HCT116 (cell line): ENCODE results near the gene ASB8. TPM values are rescaled to one million over a fixed set of nuclear protein-coding genes. Genes with fewer than 3 reads are reported as not detected.
A peak's percentile ranks its signal among the peaks of the same experiment; 100 is the strongest.

Experiments
- ATAC-seq: fragments of 200-7000 bp; cut with Tn5 transposase; 2 replicates; pipeline ENCODE4 v1.9.1; 2020; ENCODE audit warnings: mild to moderate bottlenecking, moderate library complexity
- BruUV-seq: library from RNA; stranded (reverse); fragments of 400-500 nt; replicated peaks from 2 replicates; lab custom pipeline; 2021; lab: Mats Ljungman, UMichigan
- CTCF ChIA-PET: fragments of 300-600 bp; sonication (Branson Sonifier 250); formaldehyde crosslinking; loops from one replicate; lab custom pipeline; 2021; ENCODE audit warnings: antibody characterized with exemption; lab: Charles Lee
- POLR2A ChIA-PET: fragments of 300-600, 350-600 bp; sonication (Branson Sonifier 250); formaldehyde crosslinking; loops from one replicate; lab custom pipeline; 2021; ENCODE audit warnings: antibody characterized with exemption; lab: Charles Lee
- RAD21 ChIA-PET, 2 experiments: fragments of 300-600 bp; sonication (Branson Sonifier 250); formaldehyde crosslinking; loops; one replicate each; lab custom pipeline; 2023; ENCODE audit warnings: low total read pairs in 2 of 2; ENCODE audit not compliant: uncharacterized antibody in 2 of 2, unreplicated experiment in 2 of 2, low non-redundant PET in 1 of 2; lab: Charles Lee
- DNase-seq: peaks from one replicate; pipeline ENCODE4 v3.0.0-alpha.2; 2010; ENCODE audit warnings: low read depth, low spot score
- H2AFZ ChIP-seq: fragments of 200-600 bp; shearing (Covaris generic), sonication (generic); 2 replicates; pipeline ENCODE4 v1.6.1; 2017; ENCODE audit warnings: low read depth, mixed run types, mixed read lengths, antibody characterized with exemption, low read length; ENCODE audit not compliant: poor library complexity, severe bottlenecking
- H3K27ac ChIP-seq: 2 replicates; pipeline ENCODE4 v1.5.1; 2012; ENCODE audit warnings: low read depth, low read length
- H3K27me3 ChIP-seq: fragments of 200-600 bp; sonication (generic); 2 replicates; pipeline ENCODE4 v1.6.1; 2016; ENCODE audit warnings: mixed run types, low read length, mixed read lengths; ENCODE audit not compliant: insufficient read depth
- H3K36me3 ChIP-seq, 2 experiments: fragments of 200-500 bp in 1 of 2; fragments of 200-600 bp in 1 of 2; sonication (Bioruptor generic) in 1 of 2; sonication (generic) in 1 of 2; 2 replicates each; pipeline versions ENCODE4 v1.5.1 to v1.6.1; 2014 to 2016; ENCODE audit warnings: low read length in 2 of 2, inconsistent platforms in 1 of 2, mixed read lengths in 1 of 2, mixed run types in 1 of 2; ENCODE audit not compliant: insufficient read depth in 2 of 2, control insufficient read depth in 1 of 2
- H3K4me1 ChIP-seq, 2 experiments: fragments of 200-600 bp in 1 of 2; sonication (generic) in 1 of 2; 2 replicates each; pipeline versions ENCODE4 v1.5.1 to v1.6.1; 2012 to 2017; ENCODE audit warnings: low read length in 2 of 2, inconsistent platforms in 1 of 2, mild to moderate bottlenecking in 1 of 2, mixed read lengths in 1 of 2, mixed run types in 1 of 2, moderate library complexity in 1 of 2; ENCODE audit not compliant: insufficient read depth in 2 of 2, control insufficient read depth in 1 of 2
- H3K4me2 ChIP-seq: fragments of 200-600 bp; sonication (generic); 2 replicates; pipeline ENCODE4 v1.6.1; 2017; ENCODE audit warnings: mixed run types, low read length, mixed read lengths
- H3K4me3 ChIP-seq, 2 experiments: fragments of 200-600 bp in 1 of 2; sonication (generic) in 1 of 2; replicated peaks in 1 of 2; 2 replicates each; pipeline ENCODE4 v1.5.1; 2011 to 2016; ENCODE audit warnings: low read length in 2 of 2, control low read depth in 1 of 2, low read depth in 1 of 2, mild to moderate bottlenecking in 1 of 2, mixed read lengths in 1 of 2, mixed run types in 1 of 2
- H3K79me2 ChIP-seq: fragments of 200-600 bp; sonication (generic); 2 replicates; pipeline ENCODE4 v1.6.1; 2017; ENCODE audit warnings: mild to moderate bottlenecking, mixed run types, low read length, moderate library complexity, mixed read lengths; ENCODE audit not compliant: insufficient read depth
- H3K9ac ChIP-seq: fragments of 200-600 bp; sonication (generic); 2 replicates; pipeline ENCODE4 v1.6.1; 2016; ENCODE audit warnings: low read length, mixed read lengths
- H3K9me2 ChIP-seq: fragments of 200-600 bp; sonication (generic), shearing (Covaris generic); 2 replicates; pipeline ENCODE4 v1.6.1; 2017; ENCODE audit warnings: mixed run types, mild to moderate bottlenecking, moderate library complexity; ENCODE audit not compliant: insufficient read depth
- H3K9me3 ChIP-seq, 2 experiments: fragments of 200-500 bp in 1 of 2; fragments of 200-600 bp in 1 of 2; sonication (Bioruptor generic) in 1 of 2; sonication (generic) in 1 of 2; 2 replicates each; pipeline ENCODE4 v1.6.1; 2014 to 2017; ENCODE audit warnings: low read length in 2 of 2, mixed read lengths in 2 of 2, inconsistent platforms in 1 of 2, low read depth in 1 of 2, mild to moderate bottlenecking in 1 of 2, mixed run types in 1 of 2, moderate library complexity in 1 of 2; ENCODE audit not compliant: control insufficient read depth in 1 of 2, insufficient read depth in 1 of 2
- H4K20me1 ChIP-seq: fragments of 200-600 bp; sonication (generic), shearing (Covaris generic); 2 replicates; pipeline ENCODE4 v1.6.1; 2017; ENCODE audit warnings: mixed run types, mild to moderate bottlenecking, moderate library complexity; ENCODE audit not compliant: insufficient read depth
- EZH2 ChIP-seq: fragments of 200-600 bp; sonication (generic); IDR thresholded peaks from 2 replicates; pipeline ENCODE4 v1.6.1; 2017; ENCODE audit warnings: antibody characterized with exemption, mixed run types
- FOSL1 ChIP-seq: IDR thresholded peaks from 2 replicates; pipeline ENCODE4 v1.6.1; 2012; ENCODE audit warnings: low read depth
- MAX ChIP-seq: IDR thresholded peaks from 2 replicates; pipeline ENCODE4 v1.6.1; 2012
- POLR2A ChIP-seq: IDR thresholded peaks from 2 replicates; pipeline ENCODE4 v1.7.0; 2011; ENCODE audit warnings: borderline replicate concordance; ENCODE audit not compliant: insufficient read depth, insufficient read length; ENCODE audit errors: extremely low read depth
- POLR2AphosphoS5 ChIP-seq: IDR thresholded peaks from 2 replicates; pipeline ENCODE4 v1.6.1; 2011; ENCODE audit warnings: mild to moderate bottlenecking, low read depth, low read length, moderate library complexity
- RAD21 ChIP-seq: IDR thresholded peaks from 2 replicates; pipeline ENCODE4 v1.6.1; 2012; ENCODE audit warnings: low read depth, mild to moderate bottlenecking
- SRF ChIP-seq: IDR thresholded peaks from 2 replicates; pipeline ENCODE4 v1.6.1; 2012; ENCODE audit warnings: low read depth
- YY1 ChIP-seq: IDR thresholded peaks from 2 replicates; pipeline ENCODE4 v1.6.1; 2011; ENCODE audit warnings: low read length, low read depth, moderate library complexity, mild to moderate bottlenecking; ENCODE audit not compliant: insufficient replicate concordance; ENCODE audit errors: extremely low read depth
- ZBTB33 ChIP-seq: IDR thresholded peaks from 2 replicates; pipeline ENCODE4 v1.6.1; 2011; ENCODE audit warnings: mild to moderate bottlenecking, low read length, moderate library complexity; ENCODE audit not compliant: insufficient replicate concordance; ENCODE audit errors: extremely low read depth
- intact Hi-C: fragments of 100-400 bp; cut with micrococcal nuclease; formaldehyde crosslinking; loops from 2 replicates; pipeline ENCODE4 v1.10.0; 2022
- total RNA-seq: library from RNA; stranded (reverse); gene quantifications from one replicate; pipeline ENCODE4 v1.2.1, GENCODE V29; 2021; ENCODE audit not compliant: unreplicated experiment

Gene ASB8
- total RNA-seq, 1 experiment from 2014 or later = 14.0 TPM

- Histone ChIP-seq H3K4me3 (peak overlapping the region; percentile 62 to 64), H3K27me3 (peaks cover 9% of the 10 kb centered on the region; the same call in 1 of the 2 replicates), H3K36me3 (no peaks in the 10 kb centered on the region), H2AFZ (peak overlapping the region; percentile 72), H3K4me2 (peak overlapping the region; percentile 83), H3K9ac (peak overlapping the region; percentile 39), H4K20me1 (no peaks in the 10 kb centered on the region), H3K9me3 (no peaks in the 10 kb centered on the region), H3K9me2 (no peaks in the 10 kb centered on the region), H3K79me2 (no peaks in the 10 kb centered on the region), H3K4me1 (peaks cover 4 to 25% of the 10 kb centered on the region in 2 experiments; a peak in 2 of 4 replicates), H3K27ac (no peak overlapping the region)
- ChIA-PET CTCF (interaction anchor here (0.9 to 1.5 kb wide), 5 partner anchors 15 to 25 kb away, joined by 3 to 13 read pairs (median 4); partner anchors contain the start of gene ASB8), POLR2A (interaction anchor here (0.8 kb wide), 1 partner anchor 25 kb away, joined by 3 read pairs; the partner anchor contains the start of gene ASB8), RAD21 (no interaction called here)
- DNase-seq (no peak), ATAC-seq (no peak; the same call in 1 of the 2 replicates)
- BruUV-seq = no TSS peak
- intact Hi-C loops = no loop called here
- TF ChIP-seq MAX = no peak
- no peak for TF ChIP-seq YY1
- no peak for TF ChIP-seq POLR2A
- no peak for TF ChIP-seq FOSL1
- TF ChIP-seq RAD21 = no peak
- no peak for TF ChIP-seq SRF
- no peak for TF ChIP-seq ZBTB33
- TF ChIP-seq EZH2 = no peak
- no peak for TF ChIP-seq POLR2AphosphoS5
These were observed 25.3 kb upstream of the ASB8 start for GRCh38 chr12:48182631-48183030.
